Trophoblast cell (in vitro differentiated cells and primary cell): ENCODE results near the gene TEPSIN.

Experiments
- DNase-seq, 2 donors: peaks; one replicate each; pipeline ENCODE4 v3.0.0-alpha.2; 2016
- H2AFZ ChIP-seq: 2 replicates; pipeline ENCODE4 v1.6.1; 2013; ENCODE audit warnings: low read length, moderate library complexity, mild to moderate bottlenecking; ENCODE audit not compliant: insufficient read depth, poor library complexity
- H2AK5ac ChIP-seq: 2 replicates; pipeline ENCODE4 v1.6.1; 2013; ENCODE audit warnings: mild to moderate bottlenecking, low read length
- H2BK120ac ChIP-seq: 2 replicates; pipeline ENCODE4 v1.6.1; 2013; ENCODE audit warnings: low read length, mild to moderate bottlenecking, moderate library complexity; ENCODE audit not compliant: insufficient read depth, poor library complexity
- H2BK12ac ChIP-seq: 2 replicates; pipeline ENCODE4 v1.6.1; 2013; ENCODE audit warnings: mild to moderate bottlenecking, low read length, moderate library complexity
- H2BK5ac ChIP-seq: 2 replicates; pipeline ENCODE4 v1.6.1; 2013; ENCODE audit warnings: low read length, low read depth, moderate library complexity, mild to moderate bottlenecking; ENCODE audit not compliant: poor library complexity
- H3K14ac ChIP-seq: 2 replicates; pipeline ENCODE4 v1.6.1; 2013; ENCODE audit warnings: mild to moderate bottlenecking, low read length
- H3K18ac ChIP-seq: 2 replicates; pipeline ENCODE4 v1.6.1; 2013; ENCODE audit warnings: mild to moderate bottlenecking, low read length
- H3K23ac ChIP-seq: 2 replicates; pipeline ENCODE4 v1.6.1; 2013; ENCODE audit warnings: low read length
- H3K27ac ChIP-seq: 2 replicates; pipeline ENCODE4 v1.5.1; 2013; ENCODE audit warnings: low read depth, mild to moderate bottlenecking, inconsistent platforms, low read length, moderate library complexity
- H3K27me3 ChIP-seq: 2 replicates; pipeline ENCODE4 v1.6.1; 2013; ENCODE audit warnings: inconsistent platforms, mild to moderate bottlenecking, low read length, moderate library complexity; ENCODE audit not compliant: insufficient read depth
- H3K36me3 ChIP-seq, 2 experiments: 1 replicate in 1 of 2; 2 replicates in 1 of 2; pipeline ENCODE4 v1.6.1; 2013; ENCODE audit warnings: low read length in 2 of 2, mild to moderate bottlenecking in 2 of 2, moderate library complexity in 1 of 2; ENCODE audit not compliant: insufficient read depth in 2 of 2, control insufficient read depth in 1 of 2
- H3K4ac ChIP-seq: 2 replicates; pipeline ENCODE4 v1.6.1; 2013; ENCODE audit warnings: low read depth, mild to moderate bottlenecking, low read length, moderate library complexity
- H3K4me1 ChIP-seq, 2 experiments: 1 replicate in 1 of 2; 2 replicates in 1 of 2; pipeline ENCODE4 v1.6.1; 2013; ENCODE audit warnings: low read length in 2 of 2, mild to moderate bottlenecking in 2 of 2, moderate library complexity in 1 of 2; ENCODE audit not compliant: insufficient read depth in 2 of 2, control insufficient read depth in 1 of 2
- H3K4me2 ChIP-seq: 2 replicates; pipeline ENCODE4 v1.6.1; 2013; ENCODE audit warnings: inconsistent platforms, mild to moderate bottlenecking, low read length, moderate library complexity
- H3K4me3 ChIP-seq: 2 replicates; pipeline ENCODE4 v1.5.1; 2013; ENCODE audit warnings: mild to moderate bottlenecking, low read depth, low read length, inconsistent platforms
- H3K79me1 ChIP-seq: one replicate; pipeline ENCODE4 v1.6.1; 2013; ENCODE audit warnings: low read length
- H3K79me2 ChIP-seq: 2 replicates; pipeline ENCODE4 v1.6.1; 2013; ENCODE audit warnings: low read length, mild to moderate bottlenecking; ENCODE audit not compliant: control insufficient read depth, insufficient read depth, poor library complexity
- H3K9ac ChIP-seq: 2 replicates; pipeline ENCODE4 v1.6.1; 2013; ENCODE audit warnings: mild to moderate bottlenecking, low read length
- H3K9me3 ChIP-seq: 2 replicates; pipeline ENCODE4 v1.6.1; 2013; ENCODE audit warnings: low read depth, mild to moderate bottlenecking, control low read depth, inconsistent platforms, low read length; ENCODE audit not compliant: insufficient read depth
- H4K12ac ChIP-seq: 2 replicates; pipeline ENCODE4 v1.6.1; 2013; ENCODE audit warnings: low read depth, mild to moderate bottlenecking, low read length, moderate library complexity
- H4K8ac ChIP-seq: 2 replicates; pipeline ENCODE4 v1.6.1; 2013; ENCODE audit warnings: low read depth, mild to moderate bottlenecking, low read length, moderate library complexity
- H4K91ac ChIP-seq: one replicate; pipeline ENCODE4 v1.6.1; 2013; ENCODE audit warnings: low read depth, mild to moderate bottlenecking, low read length, moderate library complexity
- WGBS: extraction: QIAGEN DNeasy Blood & Tissue Kit; methylation state at CpG from one replicate; pipeline ENCODE4 v1.1.7; 2013; ENCODE audit warnings: missing lambda C conversion rate; ENCODE audit not compliant: insufficient read length, insufficient coverage; ENCODE audit errors: extremely low coverage; 5-methylcytosine and 5-hydroxymethylcytosine counted together

The TEPSIN gene

GRCh38 chr17:81286491-81287145, 47.8 kb upstream of the TEPSIN start:
- Histone ChIP-seq H3K9me3 (peaks cover 2% of the 10 kb centered on the region), H3K36me3 (peaks cover 44 to 47% of the 10 kb centered on the region in 2 experiments), H2BK120ac (no peak overlapping the region), H3K27ac (no peak overlapping the region), H2BK12ac (no peak overlapping the region), H3K18ac (no peak overlapping the region), H4K12ac (no peak overlapping the region), H3K79me2 (peaks cover 8% of the 10 kb centered on the region), H3K9ac (no peak overlapping the region), H3K23ac (no peak overlapping the region), H3K4me1 (peaks cover 0 to 5% of the 10 kb centered on the region in 2 experiments), H3K79me1 (no peaks in the 10 kb centered on the region), H4K8ac (no peak overlapping the region), H3K4me3 (no peak overlapping the region), H2AK5ac (no peak overlapping the region), H3K4ac (peak overlapping the region; percentile 44), H3K14ac (no peak overlapping the region), H4K91ac (no peak overlapping the region), H2BK5ac (no peak overlapping the region), H3K27me3 (no peaks in the 10 kb centered on the region), H2AFZ (no peak overlapping the region), H3K4me2 (no peak overlapping the region)
- WGBS, result no CpG with 5 or more reads among the region's 23 CpGs
- no peak for DNase-seq

- no peak for DNase-seq
- Histone ChIP-seq H3K18ac (no peak overlapping the region), H2AFZ (no peak overlapping the region), H4K8ac (no peak overlapping the region), H3K23ac (no peak overlapping the region), H2BK12ac (no peak overlapping the region), H3K79me1 (no peaks in the 10 kb centered on the region), H3K4ac (no peak overlapping the region), H3K9ac (no peak overlapping the region), H3K14ac (no peak overlapping the region), H4K12ac (no peak overlapping the region), H3K27ac (no peak overlapping the region), H3K9me3 (peaks cover 2% of the 10 kb centered on the region), H4K91ac (no peak overlapping the region), H3K4me1 (peaks cover 0 to 2% of the 10 kb centered on the region in 2 experiments), H3K36me3 (peaks cover 48 to 50% of the 10 kb centered on the region in 2 experiments), H2BK5ac (no peak overlapping the region), H3K27me3 (no peaks in the 10 kb centered on the region), H3K79me2 (peaks cover 7% of the 10 kb centered on the region), H3K4me2 (no peak overlapping the region), H3K4me3 (no peak overlapping the region), H2AK5ac (no peak overlapping the region), H2BK120ac (no peak overlapping the region)
- no CpG with 5 or more reads among the region's 12 CpGs for WGBS
Measured at GRCh38 chr17:81285894-81286293, 47.0 kb upstream of the TEPSIN start.

GRCh38 chr17:81285179-81285878, 46.5 kb upstream of the TEPSIN start:
- Histone ChIP-seq H3K27me3 (no peaks in the 10 kb centered on the region), H4K8ac (no peak overlapping the region), H4K12ac (no peak overlapping the region), H3K4me1 (peaks cover 0 to 2% of the 10 kb centered on the region in 2 experiments), H3K79me2 (peaks cover 7% of the 10 kb centered on the region), H3K36me3 (peaks cover 50 to 53% of the 10 kb centered on the region in 2 experiments), H3K9ac (no peak overlapping the region), H4K91ac (no peak overlapping the region), H2BK120ac (no peak overlapping the region), H3K4me2 (no peak overlapping the region), H3K4ac (no peak overlapping the region), H3K27ac (no peak overlapping the region), H3K14ac (no peak overlapping the region), H2AFZ (no peak overlapping the region), H3K23ac (no peak overlapping the region), H3K9me3 (peaks cover 2% of the 10 kb centered on the region), H2BK12ac (no peak overlapping the region), H3K4me3 (no peak overlapping the region), H3K18ac (no peak overlapping the region), H2AK5ac (no peak overlapping the region), H2BK5ac (no peak overlapping the region), H3K79me1 (no peaks in the 10 kb centered on the region)
- peak; percentile 37 to 43 for DNase-seq
- WGBS, result no CpG with 5 or more reads among the region's 37 CpGs

- Histone ChIP-seq H4K91ac (no peak overlapping the region), H3K14ac (no peak overlapping the region), H2BK120ac (no peak overlapping the region), H3K9me3 (no peaks in the 10 kb centered on the region), H2BK12ac (no peak overlapping the region), H3K4ac (no peak overlapping the region), H4K12ac (no peak overlapping the region), H4K8ac (no peak overlapping the region), H3K79me1 (no peaks in the 10 kb centered on the region), H2BK5ac (no peak overlapping the region), H3K36me3 (peaks cover 58 to 64% of the 10 kb centered on the region in 2 experiments), H3K27me3 (no peaks in the 10 kb centered on the region), H3K23ac (no peak overlapping the region), H3K9ac (no peak overlapping the region), H3K4me1 (peaks cover 0 to 2% of the 10 kb centered on the region in 2 experiments), H3K4me3 (no peak overlapping the region), H2AFZ (no peak overlapping the region), H3K79me2 (peaks cover 7% of the 10 kb centered on the region), H3K27ac (no peak overlapping the region), H2AK5ac (no peak overlapping the region), H3K4me2 (no peak overlapping the region), H3K18ac (no peak overlapping the region)
- WGBS, result no CpG with 5 or more reads among the region's 16 CpGs
- no peak for DNase-seq
Measured at GRCh38 chr17:81282876-81283275, 44.0 kb upstream of the TEPSIN start.
